ENCODE measurements around the gene RORC.

GRCh38 chr1:151822404-151822803 lies 9.2 kb downstream of the RORC start:
- TF ChIP-seq TOX (CRISPR knock-in tag; IDR thresholded peaks at IDR 0.05; ENCODE audit: borderline replicate concordance) (no peak), TSHZ2 (CRISPR knock-in tag; IDR thresholded peaks at IDR 0.05) (no peak), PATZ1 (CRISPR knock-in tag; IDR thresholded peaks at IDR 0.05; ENCODE audit: borderline replicate concordance) (no peak)

All from SK-N-SH treated with all-trans-retinoic acid at 6 μM for 48 hours (cell line).